HG03442 (cell line): ENCODE measurements around the gene UNC5A.

Experiments
- ATAC-seq: cut with Tn5 transposase; IDR thresholded peaks from one replicate; pipeline ENCODE4 v1.9.1; 2021; ENCODE audit warnings: mild to moderate bottlenecking, moderate library complexity; ENCODE audit not compliant: unreplicated experiment

UNC5A gene

GRCh38 chr5:176799488-176799887 is 10.9 kb upstream of the UNC5A start:
- no peak for ATAC-seq

- no peak for ATAC-seq
Measured at GRCh38 chr5:176800024-176800423, 10.3 kb upstream of the UNC5A start.

- ATAC-seq, result no peak
Measured at GRCh38 chr5:176802116-176802784, 8.1 kb upstream of the UNC5A start.

- no peak for ATAC-seq
Measured at GRCh38 chr5:176803068-176803942, 7.1 kb upstream of the UNC5A start.

GRCh38 chr5:176803943-176804498 is 6.3 kb upstream of the UNC5A start:
- no peak for ATAC-seq

GRCh38 chr5:176806137-176806536 is 4.2 kb upstream of the UNC5A start:
- no peak for ATAC-seq

GRCh38 chr5:176809544-176810080 is 747 bp upstream of the UNC5A start:
- ATAC-seq, result no peak

GRCh38 chr5:176810687-176811501 is 535 bp downstream of the UNC5A start:
- ATAC-seq, result no peak

GRCh38 chr5:176812269-176813259 is 2.2 kb downstream of the UNC5A start:
- ATAC-seq, result no peak

GRCh38 chr5:176813587-176814312 is 3.4 kb downstream of the UNC5A start:
- ATAC-seq, result no peak

- ATAC-seq, result no peak
Measured at GRCh38 chr5:176814313-176814685, 3.9 kb downstream of the UNC5A start.

- no peak for ATAC-seq
Measured at GRCh38 chr5:176814836-176815438, 4.6 kb downstream of the UNC5A start.

GRCh38 chr5:176816043-176816745 is 5.8 kb downstream of the UNC5A start:
- ATAC-seq, result no peak

- no peak for ATAC-seq
Measured at GRCh38 chr5:176816791-176817347, 6.5 kb downstream of the UNC5A start.

- ATAC-seq, result no peak
Measured at GRCh38 chr5:176817369-176817840, 7.0 kb downstream of the UNC5A start.

GRCh38 chr5:176817841-176818377 is 7.5 kb downstream of the UNC5A start:
- no peak for ATAC-seq

- no peak for ATAC-seq
Measured at GRCh38 chr5:176818391-176819098, 8.2 kb downstream of the UNC5A start.
